SK-N-SH (cell line): ENCODE data around the gene UGT1A3. TPM values are rescaled to one million over a fixed set of nuclear protein-coding genes. Genes with fewer than 3 reads are reported as not detected.

Experiments used
- CTCF ChIA-PET: fragments of 300-600, 350-600 bp; formaldehyde crosslinking; extraction: SDS; loops from one replicate; lab custom pipeline; 2021; lab: Yijun Ruan, JAX
- POLR2A ChIA-PET: fragments of 350-600 bp; sonication (Branson Sonifier 250); formaldehyde crosslinking; extraction: SDS; loops from one replicate; lab custom pipeline; 2020; ENCODE audit warnings: antibody characterized with exemption, inconsistent platforms; lab: Yijun Ruan, JAX
- DNase-seq: peaks from one replicate; pipeline ENCODE4 v3.0.0; 2012
- H2AFZ ChIP-seq: fragments of 200-600 bp; sonication (generic); 2 replicates; pipeline ENCODE4 v1.8.1; 2016; ENCODE audit warnings: antibody characterized with exemption, mild to moderate bottlenecking, low read depth
- H3F3A ChIP-seq: fragments of 200-600 bp; sonication (generic); replicated peaks from 2 replicates; pipeline ENCODE3; 2016; ENCODE audit warnings: antibody characterized with exemption, mild to moderate bottlenecking; ENCODE audit not compliant: insufficient read depth
- H3K27ac ChIP-seq, 2 experiments: fragments of 200-500 bp in 1 of 2; fragments of 200-600 bp in 1 of 2; sonication (Bioruptor generic) in 1 of 2; sonication (generic), shearing (Covaris generic) in 1 of 2; 2 replicates each; pipeline versions ENCODE4 v1.5.1 to v1.6.1; 2014 to 2016; ENCODE audit warnings: low read depth in 2 of 2, inconsistent platforms in 1 of 2, low read length in 1 of 2, mild to moderate bottlenecking in 1 of 2, mixed read lengths in 1 of 2
- H3K27me3 ChIP-seq: fragments of 200-600 bp; sonication (generic), shearing (Covaris generic); 2 replicates; pipeline ENCODE4 v1.6.1; 2016; ENCODE audit warnings: mixed run types; ENCODE audit not compliant: insufficient read depth
- H3K36me3 ChIP-seq, 2 experiments: fragments of 200-500 bp in 1 of 2; fragments of 200-600 bp in 1 of 2; sonication (Bioruptor generic) in 1 of 2; sonication (generic) in 1 of 2; replicated peaks in 1 of 2; 2 replicates each; pipeline versions ENCODE3 to v1.5.1; 2014 to 2016; ENCODE audit warnings: low read length in 1 of 2, mild to moderate bottlenecking in 1 of 2; ENCODE audit not compliant: insufficient read depth in 2 of 2, control insufficient read depth in 1 of 2
- H3K4me1 ChIP-seq, 2 experiments: fragments of 200-500 bp in 1 of 2; fragments of 200-600 bp in 1 of 2; sonication (Bioruptor generic) in 1 of 2; sonication (generic), shearing (Covaris generic) in 1 of 2; 2 replicates each; pipeline versions ENCODE4 v1.5.1 to v1.6.1; 2014 to 2016; ENCODE audit warnings: low read depth in 1 of 2, low read length in 1 of 2, mixed run types in 1 of 2; ENCODE audit not compliant: insufficient read depth in 2 of 2, control insufficient read depth in 1 of 2
- H3K4me2 ChIP-seq: fragments of 200-600 bp; sonication (generic), shearing (Covaris generic); 2 replicates; pipeline ENCODE4 v1.6.1; 2017; ENCODE audit warnings: mixed run types
- H3K4me3 ChIP-seq, 2 experiments: fragments of 200-500 bp in 1 of 2; fragments of 200-600 bp in 1 of 2; sonication (Bioruptor generic) in 1 of 2; sonication (generic), shearing (Covaris generic) in 1 of 2; 2 replicates each; pipeline versions ENCODE4 v1.5.1 to v1.8.1; 2014 to 2016; ENCODE audit warnings: low read depth in 2 of 2, inconsistent platforms in 1 of 2, low read length in 1 of 2, mild to moderate bottlenecking in 1 of 2, mixed read lengths in 1 of 2, moderate library complexity in 1 of 2
- H3K79me2 ChIP-seq: fragments of 200-600 bp; sonication (generic); 2 replicates; pipeline ENCODE4 v1.8.1; 2017; ENCODE audit warnings: mild to moderate bottlenecking; ENCODE audit not compliant: insufficient read depth
- H3K9ac ChIP-seq: fragments of 200-600 bp; sonication (generic); 2 replicates; pipeline ENCODE4 v1.6.1; 2017; ENCODE audit warnings: mixed run types
- H3K9me2 ChIP-seq: fragments of 200-600 bp; sonication (generic); 2 replicates; pipeline ENCODE4 v1.6.1; 2017; ENCODE audit warnings: mixed run types
- H3K9me3 ChIP-seq: fragments of 200-600 bp; sonication (generic); 2 replicates; pipeline ENCODE4 v1.6.1; 2017; ENCODE audit warnings: mixed run types, mild to moderate bottlenecking, moderate library complexity
- H4K20me1 ChIP-seq: fragments of 200-600 bp; sonication (generic); 2 replicates; pipeline ENCODE4 v1.6.1; 2017; ENCODE audit warnings: mild to moderate bottlenecking, mixed run types; ENCODE audit not compliant: insufficient read depth
- EP300 ChIP-seq, 2 experiments: IDR thresholded peaks; 2 replicates each; pipeline versions ENCODE4 v1.4.0 to v1.6.1; 2012; ENCODE audit warnings: borderline replicate concordance in 1 of 2, low read depth in 1 of 2, low read length in 1 of 2
- FOXJ3 ChIP-seq: sonication (generic); formaldehyde crosslinking; IDR thresholded peaks from 2 replicates; pipeline ENCODE4 v1.5.1; 2020; ENCODE audit warnings: mild to moderate bottlenecking, missing genetic modification reagents
- FOXM1 ChIP-seq: IDR thresholded peaks from 2 replicates; pipeline ENCODE4 v1.4.0; 2012; ENCODE audit warnings: low read depth, mild to moderate bottlenecking
- GABPA ChIP-seq: IDR thresholded peaks from 2 replicates; pipeline ENCODE4 v1.4.0; 2012; ENCODE audit warnings: low read depth, mild to moderate bottlenecking
- MEF2A ChIP-seq: IDR thresholded peaks from 2 replicates; pipeline ENCODE4 v1.4.0; 2012; ENCODE audit warnings: low read depth, borderline replicate concordance
- MXI1 ChIP-seq: IDR thresholded peaks from 2 replicates; pipeline ENCODE4 v1.6.1; 2012; ENCODE audit warnings: mild to moderate bottlenecking, low read depth, low read length, improper control_type of control experiment
- NFIC ChIP-seq: IDR thresholded peaks from 2 replicates; pipeline ENCODE4 v1.4.0; 2012; ENCODE audit warnings: borderline replicate concordance
- RFX5 ChIP-seq: IDR thresholded peaks from 2 replicates; pipeline ENCODE4 v1.6.1; 2012; ENCODE audit warnings: mild to moderate bottlenecking, improper control_type of control experiment, low read length
- SMC3 ChIP-seq: IDR thresholded peaks from 2 replicates; pipeline ENCODE4 v1.6.1; 2012; ENCODE audit warnings: low read depth, low read length, improper control_type of control experiment
- TCF12 ChIP-seq: IDR thresholded peaks from 2 replicates; pipeline ENCODE4 v1.4.0; 2012
- WGBS: methylation state at CpG from one replicate; pipeline ENCODE4 v1.1.6; 2017; ENCODE audit warnings: low lambda C conversion rate; 5-methylcytosine and 5-hydroxymethylcytosine counted together
- polyA plus RNA-seq, 3 experiments: library from polyadenylated mRNA; depleted of rRNA; stranded (reverse); fragments of >200 nt; gene quantifications; 2 replicates each; pipeline ENCODE4 v1.2.3, GENCODE V29; 2012
- TF ChIP-seq, protein P1 (sequence below): IDR thresholded peaks from 2 replicates; pipeline ENCODE4 v1.6.1; 2012; ENCODE audit warnings: mild to moderate bottlenecking, low read depth, low read length, moderate library complexity
- TF ChIP-seq, protein P2 (sequence below): IDR thresholded peaks from 2 replicates; pipeline ENCODE4; 2012
- TF ChIP-seq, protein P3 (sequence below): fragments of 200-600 bp; sonication (generic); IDR thresholded peaks from 2 replicates; pipeline ENCODE4 v1.6.1; 2017; ENCODE audit warnings: antibody characterized with exemption, mild to moderate bottlenecking, moderate library complexity
- TF ChIP-seq, protein P4 (sequence below): IDR thresholded peaks from 2 replicates; pipeline ENCODE4 v1.4.0; 2012; ENCODE audit warnings: low read depth, borderline replicate concordance

Gene UGT1A3
- polyA plus RNA-seq, 1 of the 3 experiments (the other 2 are of a cell fraction), result not detected

DNA sequence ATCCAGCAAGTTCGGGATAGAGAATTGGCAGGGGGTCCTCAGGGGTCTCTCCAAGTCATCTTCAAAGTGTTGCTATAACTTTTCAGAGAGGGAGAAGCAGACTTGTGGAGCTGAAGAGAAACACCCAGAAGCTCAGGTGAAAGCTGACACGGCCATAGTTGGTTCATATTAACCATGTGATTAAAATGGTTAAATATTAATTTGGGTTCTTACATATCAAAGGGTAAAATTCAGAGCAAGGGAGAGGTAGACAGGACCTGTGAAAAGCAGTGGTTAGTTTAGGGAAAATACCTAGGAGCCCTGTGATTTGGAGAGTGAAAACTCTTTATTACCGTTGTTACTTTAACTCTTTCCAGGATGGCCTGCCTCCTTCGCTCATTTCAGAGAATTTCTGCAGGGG is 36.2 kb upstream of the UGT1A3 start, which contains the start of gene UGT1A6:
UGT1A6 (plus strand) TSS at position 243 of the 400 bp plus-strand sequence; CDS start at position 358, 115 bp downstream.
- H3K9ac ChIP-seq, result no peak within 1 kb of the TSS
- 69% methylated on average over 4 of the region's 4 CpGs for WGBS
- no peaks in the 10 kb centered on the region for H3F3A ChIP-seq
- H2AFZ ChIP-seq, result no peak within 1 kb of the TSS
- H3K9me2 ChIP-seq, result no peaks in the 10 kb centered on the region
- H3K9me3 ChIP-seq, result no peaks in the 10 kb centered on the region
- no peaks in the 10 kb centered on the region for H3K27me3 ChIP-seq
- no peaks in the 10 kb centered on the region for H3K4me1 ChIP-seq
- DNase-seq, result no peak
- H3K4me2 ChIP-seq, result no peak within 1 kb of the TSS
- POLR2A ChIA-PET, result no interaction called here
- no peaks in the 10 kb centered on the region for H3K79me2 ChIP-seq
- H3K36me3 ChIP-seq, result no peaks in the 10 kb centered on the region
- no peak for TF ChIP-seq TCF12
- no peak for TF ChIP-seq SMC3
- no peak for TF ChIP-seq MXI1
- TF ChIP-seq RFX5, result no peak
- no peak for TF ChIP-seq EP300 (IDR thresholded peaks at IDR 0.05; ENCODE audit: borderline replicate concordance in 1 of 2, low read depth in 1 of 2, low read length in 1 of 2)
- TF ChIP-seq, protein P1, sequence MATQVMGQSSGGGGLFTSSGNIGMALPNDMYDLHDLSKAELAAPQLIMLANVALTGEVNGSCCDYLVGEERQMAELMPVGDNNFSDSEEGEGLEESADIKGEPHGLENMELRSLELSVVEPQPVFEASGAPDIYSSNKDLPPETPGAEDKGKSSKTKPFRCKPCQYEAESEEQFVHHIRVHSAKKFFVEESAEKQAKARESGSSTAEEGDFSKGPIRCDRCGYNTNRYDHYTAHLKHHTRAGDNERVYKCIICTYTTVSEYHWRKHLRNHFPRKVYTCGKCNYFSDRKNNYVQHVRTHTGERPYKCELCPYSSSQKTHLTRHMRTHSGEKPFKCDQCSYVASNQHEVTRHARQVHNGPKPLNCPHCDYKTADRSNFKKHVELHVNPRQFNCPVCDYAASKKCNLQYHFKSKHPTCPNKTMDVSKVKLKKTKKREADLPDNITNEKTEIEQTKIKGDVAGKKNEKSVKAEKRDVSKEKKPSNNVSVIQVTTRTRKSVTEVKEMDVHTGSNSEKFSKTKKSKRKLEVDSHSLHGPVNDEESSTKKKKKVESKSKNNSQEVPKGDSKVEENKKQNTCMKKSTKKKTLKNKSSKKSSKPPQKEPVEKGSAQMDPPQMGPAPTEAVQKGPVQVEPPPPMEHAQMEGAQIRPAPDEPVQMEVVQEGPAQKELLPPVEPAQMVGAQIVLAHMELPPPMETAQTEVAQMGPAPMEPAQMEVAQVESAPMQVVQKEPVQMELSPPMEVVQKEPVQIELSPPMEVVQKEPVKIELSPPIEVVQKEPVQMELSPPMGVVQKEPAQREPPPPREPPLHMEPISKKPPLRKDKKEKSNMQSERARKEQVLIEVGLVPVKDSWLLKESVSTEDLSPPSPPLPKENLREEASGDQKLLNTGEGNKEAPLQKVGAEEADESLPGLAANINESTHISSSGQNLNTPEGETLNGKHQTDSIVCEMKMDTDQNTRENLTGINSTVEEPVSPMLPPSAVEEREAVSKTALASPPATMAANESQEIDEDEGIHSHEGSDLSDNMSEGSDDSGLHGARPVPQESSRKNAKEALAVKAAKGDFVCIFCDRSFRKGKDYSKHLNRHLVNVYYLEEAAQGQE, result no peak
- TF ChIP-seq FOXM1, result no peak
- no peak for TF ChIP-seq NFIC
- no peak for TF ChIP-seq MEF2A
- TF ChIP-seq, protein P2, sequence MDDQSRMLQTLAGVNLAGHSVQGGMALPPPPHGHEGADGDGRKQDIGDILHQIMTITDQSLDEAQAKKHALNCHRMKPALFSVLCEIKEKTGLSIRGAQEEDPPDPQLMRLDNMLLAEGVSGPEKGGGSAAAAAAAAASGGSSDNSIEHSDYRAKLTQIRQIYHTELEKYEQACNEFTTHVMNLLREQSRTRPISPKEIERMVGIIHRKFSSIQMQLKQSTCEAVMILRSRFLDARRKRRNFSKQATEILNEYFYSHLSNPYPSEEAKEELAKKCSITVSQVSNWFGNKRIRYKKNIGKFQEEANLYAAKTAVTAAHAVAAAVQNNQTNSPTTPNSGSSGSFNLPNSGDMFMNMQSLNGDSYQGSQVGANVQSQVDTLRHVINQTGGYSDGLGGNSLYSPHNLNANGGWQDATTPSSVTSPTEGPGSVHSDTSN, result no peak
- no peak for TF ChIP-seq FOXJ3 (CRISPR knock-in tag)
- TF ChIP-seq, protein P3, sequence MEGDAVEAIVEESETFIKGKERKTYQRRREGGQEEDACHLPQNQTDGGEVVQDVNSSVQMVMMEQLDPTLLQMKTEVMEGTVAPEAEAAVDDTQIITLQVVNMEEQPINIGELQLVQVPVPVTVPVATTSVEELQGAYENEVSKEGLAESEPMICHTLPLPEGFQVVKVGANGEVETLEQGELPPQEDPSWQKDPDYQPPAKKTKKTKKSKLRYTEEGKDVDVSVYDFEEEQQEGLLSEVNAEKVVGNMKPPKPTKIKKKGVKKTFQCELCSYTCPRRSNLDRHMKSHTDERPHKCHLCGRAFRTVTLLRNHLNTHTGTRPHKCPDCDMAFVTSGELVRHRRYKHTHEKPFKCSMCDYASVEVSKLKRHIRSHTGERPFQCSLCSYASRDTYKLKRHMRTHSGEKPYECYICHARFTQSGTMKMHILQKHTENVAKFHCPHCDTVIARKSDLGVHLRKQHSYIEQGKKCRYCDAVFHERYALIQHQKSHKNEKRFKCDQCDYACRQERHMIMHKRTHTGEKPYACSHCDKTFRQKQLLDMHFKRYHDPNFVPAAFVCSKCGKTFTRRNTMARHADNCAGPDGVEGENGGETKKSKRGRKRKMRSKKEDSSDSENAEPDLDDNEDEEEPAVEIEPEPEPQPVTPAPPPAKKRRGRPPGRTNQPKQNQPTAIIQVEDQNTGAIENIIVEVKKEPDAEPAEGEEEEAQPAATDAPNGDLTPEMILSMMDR, result no peak
- TF ChIP-seq, protein P4, sequence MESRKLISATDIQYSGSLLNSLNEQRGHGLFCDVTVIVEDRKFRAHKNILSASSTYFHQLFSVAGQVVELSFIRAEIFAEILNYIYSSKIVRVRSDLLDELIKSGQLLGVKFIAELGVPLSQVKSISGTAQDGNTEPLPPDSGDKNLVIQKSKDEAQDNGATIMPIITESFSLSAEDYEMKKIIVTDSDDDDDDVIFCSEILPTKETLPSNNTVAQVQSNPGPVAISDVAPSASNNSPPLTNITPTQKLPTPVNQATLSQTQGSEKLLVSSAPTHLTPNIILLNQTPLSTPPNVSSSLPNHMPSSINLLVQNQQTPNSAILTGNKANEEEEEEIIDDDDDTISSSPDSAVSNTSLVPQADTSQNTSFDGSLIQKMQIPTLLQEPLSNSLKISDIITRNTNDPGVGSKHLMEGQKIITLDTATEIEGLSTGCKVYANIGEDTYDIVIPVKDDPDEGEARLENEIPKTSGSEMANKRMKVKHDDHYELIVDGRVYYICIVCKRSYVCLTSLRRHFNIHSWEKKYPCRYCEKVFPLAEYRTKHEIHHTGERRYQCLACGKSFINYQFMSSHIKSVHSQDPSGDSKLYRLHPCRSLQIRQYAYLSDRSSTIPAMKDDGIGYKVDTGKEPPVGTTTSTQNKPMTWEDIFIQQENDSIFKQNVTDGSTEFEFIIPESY, result no peak
- no peak for TF ChIP-seq GABPA
- H3K27ac ChIP-seq, result no peak within 1 kb of the TSS
- no peaks in the 10 kb centered on the region for H4K20me1 ChIP-seq
- CTCF ChIA-PET, result no interaction called here
- no peak within 1 kb of the TSS for H3K4me3 ChIP-seq
